Peyer's patch (tissue), 4 donors: Measurements from ENCODE around the gene CBLIF. TPM values are rescaled to one million over a fixed set of nuclear protein-coding genes. Genes with fewer than 3 reads are reported as not detected.

Source experiments
- DNase-seq, 3 donors: peaks; one replicate each; pipeline ENCODE4 v3.0.0-alpha.2; 2017 to 2019
- H3K27ac ChIP-seq, 4 donors: fragments of 200-600 bp; sonication (generic); one replicate each; pipeline ENCODE4 v1.5.1; 2016 to 2019
- H3K27me3 ChIP-seq, 2 donors: fragments of 200-600 bp; sonication (generic); one replicate each; pipeline ENCODE4 v1.5.1; 2019
- H3K36me3 ChIP-seq, 3 donors: fragments of 200-600 bp; sonication (generic); one replicate each; pipeline ENCODE4 v1.5.1; 2016 to 2019
- H3K4me1 ChIP-seq, 4 donors: fragments of 200-600 bp; sonication (generic); one replicate each; pipeline ENCODE4 v1.5.1; 2016 to 2019
- H3K4me3 ChIP-seq, 4 donors: fragments of 200-600 bp; sonication (generic); 1 replicate in 3 of 4; 2 replicates in 1 of 4; pipeline ENCODE4 v1.5.1; 2016 to 2019; ENCODE audit warnings: mild to moderate bottlenecking in 1 of 4
- H3K9me3 ChIP-seq, 4 donors: fragments of 200-600 bp; sonication (generic); one replicate each; pipeline ENCODE4 v1.5.1; 2016 to 2019; ENCODE audit warnings: mild to moderate bottlenecking in 1 of 4
- POLR2A ChIP-seq, 2 donors: fragments of 450-650 bp; IDR thresholded peaks; one replicate each; pipeline ENCODE4 v1.5.1; 2017; ENCODE audit warnings: antibody characterized with exemption in 2 of 2, mild to moderate bottlenecking in 2 of 2, moderate library complexity in 2 of 2
- total RNA-seq, 4 donors: library from RNA; depleted of rRNA; stranded (reverse); fragments of >200 nt; gene quantifications; one replicate each; pipeline ENCODE4 v1.1.0, GENCODE V29; 2016
- TF ChIP-seq, protein P1 (sequence below), 6 experiments: fragments of 450-650 bp in 4 of 6; fragments of 200-600 bp in 2 of 6; sonication (generic) in 1 of 6; IDR thresholded peaks; one replicate each; pipeline ENCODE4 v1.5.1; 2017 to 2019; ENCODE audit warnings: antibody characterized with exemption in 6 of 6, mild to moderate bottlenecking in 3 of 6, moderate library complexity in 1 of 6

Gene CBLIF
- total RNA-seq, 4 donors from 2014 or later = not detected

DNA sequence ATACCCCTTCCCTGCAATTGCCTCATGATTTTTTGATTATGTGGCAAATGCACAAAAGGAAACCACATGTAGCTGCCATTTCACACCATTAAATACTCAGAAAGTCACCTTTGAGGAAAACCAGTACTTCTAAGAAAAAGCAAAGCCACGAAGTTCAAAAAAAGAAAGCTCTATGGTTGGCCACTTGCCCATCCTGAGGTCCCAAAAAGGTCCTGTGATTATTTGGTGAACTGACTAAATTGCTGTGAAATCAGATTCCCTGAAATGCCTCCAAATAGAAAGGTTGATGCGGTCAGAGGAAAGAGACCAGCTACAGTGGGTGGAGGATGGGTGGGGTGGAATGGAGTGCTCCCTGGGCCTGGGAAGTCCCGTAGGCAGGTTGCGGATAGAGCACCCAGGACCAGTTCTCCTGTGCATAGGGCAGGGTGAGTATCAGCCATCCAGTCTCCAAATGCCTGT lies 61.6 kb downstream of the CBLIF start:
- TF ChIP-seq POLR2A (IDR thresholded peaks at IDR 0.05) = no peak
- Histone ChIP-seq H3K4me1 (peaks cover 0 to 21% (median 0%) of the 10 kb centered on the region in 4 donors), H3K4me3 (no peak overlapping the region), H3K27me3 (no peaks in the 10 kb centered on the region), H3K9me3 (no peaks in the 10 kb centered on the region), H3K36me3 (peaks cover 0 to 15% (median 0%) of the 10 kb centered on the region in 3 donors), H3K27ac (no peak overlapping the region)
- DNase-seq = no peak

DNA sequence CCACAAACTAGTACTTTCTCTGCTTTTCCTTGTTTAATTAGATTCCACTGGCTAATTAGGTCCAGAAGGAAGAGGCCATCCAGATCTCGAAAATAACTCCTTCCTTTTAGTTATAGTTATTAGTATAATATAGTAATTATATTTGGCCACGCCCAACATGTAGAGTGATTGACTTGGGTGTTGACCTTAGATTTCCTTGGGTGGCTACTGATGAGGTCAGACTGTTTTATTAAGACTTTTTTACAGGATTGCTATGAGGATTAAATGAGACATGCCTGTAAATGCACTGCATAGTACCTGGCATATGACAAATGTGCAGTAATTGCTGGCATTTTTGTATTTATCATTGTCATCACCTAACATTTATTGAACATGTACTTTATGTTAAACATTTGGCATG lies 63.2 kb downstream of the CBLIF start:
- no peak for DNase-seq
- TF ChIP-seq POLR2A (IDR thresholded peaks at IDR 0.05) = no peak
- TF ChIP-seq, protein P1, sequence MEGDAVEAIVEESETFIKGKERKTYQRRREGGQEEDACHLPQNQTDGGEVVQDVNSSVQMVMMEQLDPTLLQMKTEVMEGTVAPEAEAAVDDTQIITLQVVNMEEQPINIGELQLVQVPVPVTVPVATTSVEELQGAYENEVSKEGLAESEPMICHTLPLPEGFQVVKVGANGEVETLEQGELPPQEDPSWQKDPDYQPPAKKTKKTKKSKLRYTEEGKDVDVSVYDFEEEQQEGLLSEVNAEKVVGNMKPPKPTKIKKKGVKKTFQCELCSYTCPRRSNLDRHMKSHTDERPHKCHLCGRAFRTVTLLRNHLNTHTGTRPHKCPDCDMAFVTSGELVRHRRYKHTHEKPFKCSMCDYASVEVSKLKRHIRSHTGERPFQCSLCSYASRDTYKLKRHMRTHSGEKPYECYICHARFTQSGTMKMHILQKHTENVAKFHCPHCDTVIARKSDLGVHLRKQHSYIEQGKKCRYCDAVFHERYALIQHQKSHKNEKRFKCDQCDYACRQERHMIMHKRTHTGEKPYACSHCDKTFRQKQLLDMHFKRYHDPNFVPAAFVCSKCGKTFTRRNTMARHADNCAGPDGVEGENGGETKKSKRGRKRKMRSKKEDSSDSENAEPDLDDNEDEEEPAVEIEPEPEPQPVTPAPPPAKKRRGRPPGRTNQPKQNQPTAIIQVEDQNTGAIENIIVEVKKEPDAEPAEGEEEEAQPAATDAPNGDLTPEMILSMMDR (IDR thresholded peaks at IDR 0.05) = no peak
- no peaks in the 10 kb centered on the region for H3K27me3 ChIP-seq
- H3K9me3 ChIP-seq = no peaks in the 10 kb centered on the region
- peaks cover 0 to 35% (median 3%) of the 10 kb centered on the region in 4 donors for H3K4me1 ChIP-seq
- peak overlapping the region in 1 of 4 donors; percentile 28 for H3K27ac ChIP-seq
- H3K4me3 ChIP-seq = no peak overlapping the region
- peaks cover 0 to 8% (median 0%) of the 10 kb centered on the region in 3 donors for H3K36me3 ChIP-seq

DNA sequence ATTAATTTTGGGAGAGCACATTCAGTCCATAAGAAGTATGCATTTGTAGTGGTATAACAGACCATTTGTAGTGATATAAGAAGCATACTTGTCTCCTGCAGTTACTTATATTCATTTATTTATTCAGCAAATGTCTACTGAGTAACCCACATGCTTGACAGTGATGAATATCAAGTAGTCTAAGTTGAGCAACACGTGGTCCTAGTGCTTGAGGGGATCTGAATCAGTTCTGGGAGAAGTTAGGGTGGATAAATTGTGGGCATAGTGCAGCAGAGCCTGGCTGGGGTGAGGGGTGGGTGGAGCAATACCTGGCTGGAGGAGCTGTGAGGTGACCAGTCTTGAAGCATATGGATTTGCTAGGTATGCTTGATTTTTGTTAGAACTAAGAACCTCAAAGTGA lies 65.8 kb downstream of the CBLIF start:
- Histone ChIP-seq H3K4me3 (no peak overlapping the region), H3K27me3 (no peaks in the 10 kb centered on the region), H3K4me1 (peaks cover 0 to 35% (median 3%) of the 10 kb centered on the region in 4 donors), H3K36me3 (peaks cover 0 to 13% (median 0%) of the 10 kb centered on the region in 3 donors), H3K9me3 (no peaks in the 10 kb centered on the region), H3K27ac (peak overlapping the region in 1 of 4 donors; percentile 16)
- no peak for DNase-seq
- no peak for TF ChIP-seq POLR2A (IDR thresholded peaks at IDR 0.05)
- TF ChIP-seq, protein P1 (IDR thresholded peaks at IDR 0.05) = no peak

Other genes with a start within 250 kb of the CBLIF start
- 100 to 1,000 TPM in 1 of 4 donors, 10 to 100 TPM in 3; 53.8 to 106 (median 58.7) TPM for gene OSBP, start 229.7 kb downstream of the CBLIF start, total RNA-seq
- gene PATL1, start 176.5 kb downstream of the CBLIF start, total RNA-seq = 10 to 100 TPM; 19.0 to 25.6 (median 22.9) TPM
- not detected for gene OR10V1, start 131.7 kb downstream of the CBLIF start, total RNA-seq
- 100 to 1,000 TPM in 3 of 4 donors, 10 to 100 TPM in 1; 77.7 to 167 (median 121) TPM for gene STX3, start 90.1 kb downstream of the CBLIF start, total RNA-seq
- gene MRPL16, start 34.7 kb downstream of the CBLIF start, total RNA-seq = 10 to 100 TPM; 25.9 to 80.9 (median 46.0) TPM
- gene TCN1, start 21.0 kb upstream of the CBLIF start, total RNA-seq = not detected
- not detected for gene OOSP3, start 33.3 kb upstream of the CBLIF start, total RNA-seq
- gene OOSP1, start 92.9 kb upstream of the CBLIF start, total RNA-seq = not detected
- not detected for gene OOSP4A, start 118.5 kb upstream of the CBLIF start, total RNA-seq
- not detected for gene OOSP4B, start 171.7 kb upstream of the CBLIF start, total RNA-seq
- gene OOSP2, start 194.9 kb upstream of the CBLIF start, total RNA-seq = not detected
- gene MS4A3, start 211.2 kb upstream of the CBLIF start, total RNA-seq = not detected
- gene MS4A2, start 243.2 kb upstream of the CBLIF start, total RNA-seq = 1 to 10 TPM in 2 of 4 donors, under 1 TPM in 1, not detected in 1; 0.80 to 3.3 (median 1.0) TPM